ENCODE data around the gene ITGA1.

DNA sequence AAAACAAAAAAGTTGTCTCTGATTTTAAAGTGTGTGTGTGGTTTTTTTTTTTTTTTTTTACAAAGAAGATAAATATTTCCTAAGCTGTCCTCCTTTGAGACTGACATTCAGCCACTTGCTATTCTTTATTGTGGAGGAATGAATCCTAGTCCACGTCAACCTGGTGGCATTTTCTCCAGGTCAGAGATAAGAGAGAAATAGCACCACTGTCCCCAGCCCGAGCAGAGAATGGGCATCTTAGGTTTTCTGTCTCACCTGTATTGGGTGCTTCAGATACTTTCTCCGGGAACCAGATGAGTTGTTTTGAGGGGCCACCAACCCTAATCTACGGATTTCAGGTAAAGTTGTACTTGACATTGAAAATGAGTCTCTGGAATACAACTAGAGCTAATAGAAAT, 202.8 kb downstream of the ITGA1 start:
- TF ChIP-seq, protein P1, sequence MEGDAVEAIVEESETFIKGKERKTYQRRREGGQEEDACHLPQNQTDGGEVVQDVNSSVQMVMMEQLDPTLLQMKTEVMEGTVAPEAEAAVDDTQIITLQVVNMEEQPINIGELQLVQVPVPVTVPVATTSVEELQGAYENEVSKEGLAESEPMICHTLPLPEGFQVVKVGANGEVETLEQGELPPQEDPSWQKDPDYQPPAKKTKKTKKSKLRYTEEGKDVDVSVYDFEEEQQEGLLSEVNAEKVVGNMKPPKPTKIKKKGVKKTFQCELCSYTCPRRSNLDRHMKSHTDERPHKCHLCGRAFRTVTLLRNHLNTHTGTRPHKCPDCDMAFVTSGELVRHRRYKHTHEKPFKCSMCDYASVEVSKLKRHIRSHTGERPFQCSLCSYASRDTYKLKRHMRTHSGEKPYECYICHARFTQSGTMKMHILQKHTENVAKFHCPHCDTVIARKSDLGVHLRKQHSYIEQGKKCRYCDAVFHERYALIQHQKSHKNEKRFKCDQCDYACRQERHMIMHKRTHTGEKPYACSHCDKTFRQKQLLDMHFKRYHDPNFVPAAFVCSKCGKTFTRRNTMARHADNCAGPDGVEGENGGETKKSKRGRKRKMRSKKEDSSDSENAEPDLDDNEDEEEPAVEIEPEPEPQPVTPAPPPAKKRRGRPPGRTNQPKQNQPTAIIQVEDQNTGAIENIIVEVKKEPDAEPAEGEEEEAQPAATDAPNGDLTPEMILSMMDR (IDR thresholded peaks at IDR 0.05): no peak
- no peak for TF ChIP-seq POLR2A (IDR thresholded peaks at IDR 0.05)

Data from lower leg skin (tissue), 3 donors.